HepG2 (cell line): ENCODE data around the gene LMF2. TPM values are rescaled to one million over a fixed set of nuclear protein-coding genes. Genes with fewer than 3 reads are reported as not detected.

Source experiments
- CBFB ChIP-seq: sonication (generic); formaldehyde crosslinking; IDR thresholded peaks from 2 replicates; pipeline ENCODE4 v1.4.0; 2020; ENCODE audit warnings: missing genetic modification reagents
- DR1 ChIP-seq: sonication (generic); formaldehyde crosslinking; IDR thresholded peaks from 2 replicates; pipeline ENCODE4 v1.8.0; 2021; ENCODE audit warnings: mild to moderate bottlenecking, missing genetic modification reagents, inconsistent platforms
- GATA4 ChIP-seq: sonication (generic); IDR thresholded peaks from 2 replicates; pipeline ENCODE4 v1.6.1; 2016; ENCODE audit warnings: antibody characterized with exemption, low read depth, borderline replicate concordance
- MAZ ChIP-seq, 2 experiments: sonication (generic) in 1 of 2; formaldehyde crosslinking in 1 of 2; IDR thresholded peaks; 2 replicates each; pipeline versions ENCODE4 v1.5.0 to v1.6.1; 2012 to 2020; ENCODE audit warnings: low read depth in 2 of 2, mild to moderate bottlenecking in 2 of 2, borderline replicate concordance in 1 of 2, improper control_type of control experiment in 1 of 2, low read length in 1 of 2, missing genetic modification reagents in 1 of 2, moderate library complexity in 1 of 2
- RBM39 ChIP-seq: fragments of 200-400 bp; formaldehyde crosslinking; IDR thresholded peaks from one replicate; pipeline ENCODE4 v1.6.1; 2018; ENCODE audit warnings: antibody characterized with exemption, mild to moderate bottlenecking, low read depth, low read length; ENCODE audit not compliant: poor library complexity, severe bottlenecking
- TAF1 ChIP-seq: sonication (generic); formaldehyde crosslinking; IDR thresholded peaks from 2 replicates; pipeline ENCODE4 v1.4.0; 2020; ENCODE audit warnings: missing genetic modification reagents
- TMF1 ChIP-seq: sonication (generic); formaldehyde crosslinking; IDR thresholded peaks from 2 replicates; pipeline ENCODE4 v1.8.1; 2022; ENCODE audit warnings: low read depth, missing genetic modification reagents
- ZBTB40 ChIP-seq, 2 experiments: fragments of 450-650 bp in 1 of 2; sonication (generic) in 1 of 2; formaldehyde crosslinking in 1 of 2; IDR thresholded peaks; 2 replicates each; pipeline versions ENCODE4 v1.6.1 to v1.8.0; 2016 to 2022; ENCODE audit warnings: antibody characterized with exemption in 1 of 2, mild to moderate bottlenecking in 1 of 2, missing genetic modification reagents in 1 of 2
- ZNF281 ChIP-seq: sonication (generic); formaldehyde crosslinking; IDR thresholded peaks from 2 replicates; pipeline ENCODE4 v1.4.0; 2020; ENCODE audit warnings: missing genetic modification reagents, borderline replicate concordance
- ZSCAN25 ChIP-seq: sonication (generic); formaldehyde crosslinking; IDR thresholded peaks from 2 replicates; pipeline ENCODE4 v1.8.0; 2022; ENCODE audit warnings: mild to moderate bottlenecking, missing genetic modification reagents
- polyA plus RNA-seq, 8 experiments: library from polyadenylated mRNA; depleted of rRNA in 3 of 8; stranded (reverse) in 7 of 8; unstranded in 1 of 8; fragments of >200 nt; fragmentation: Illumina TruSeq in 4 of 8; extraction: Trizol in 4 of 8; gene quantifications; 2 replicates each; pipeline versions ENCODE4 v1.2.1 to v1.2.3, GENCODE V29; 2011 to 2016; ENCODE audit warnings: low read depth in 4 of 8, missing spikeins in 1 of 8, mixed read lengths in 1 of 8; ENCODE audit not compliant: insufficient read depth in 1 of 8
- total RNA-seq, 5 experiments: library from RNA; depleted of rRNA; stranded (reverse); fragments of >200 nt; fragmentation: Illumina TruSeq; extraction: Trizol; gene quantifications; 2 replicates each; pipeline ENCODE4 v1.2.3, GENCODE V29; 2016; ENCODE audit warnings: low read depth in 1 of 5
- TF ChIP-seq, protein P1 (sequence below): sonication (generic); formaldehyde crosslinking; IDR thresholded peaks from 2 replicates; pipeline ENCODE4 v1.4.0; 2020; ENCODE audit warnings: low read depth, mild to moderate bottlenecking, missing genetic modification reagents
- TF ChIP-seq, protein P2 (sequence below): fragments of 450-650 bp; IDR thresholded peaks from 2 replicates; pipeline ENCODE4 v1.6.1; 2016

LMF2 gene
- total and polyA plus RNA-seq, 2 of the 13 experiments (the other 11 are each of a cell fraction or from before 2014, with no cell fraction given): 23.3 to 30.6 TPM

DNA sequence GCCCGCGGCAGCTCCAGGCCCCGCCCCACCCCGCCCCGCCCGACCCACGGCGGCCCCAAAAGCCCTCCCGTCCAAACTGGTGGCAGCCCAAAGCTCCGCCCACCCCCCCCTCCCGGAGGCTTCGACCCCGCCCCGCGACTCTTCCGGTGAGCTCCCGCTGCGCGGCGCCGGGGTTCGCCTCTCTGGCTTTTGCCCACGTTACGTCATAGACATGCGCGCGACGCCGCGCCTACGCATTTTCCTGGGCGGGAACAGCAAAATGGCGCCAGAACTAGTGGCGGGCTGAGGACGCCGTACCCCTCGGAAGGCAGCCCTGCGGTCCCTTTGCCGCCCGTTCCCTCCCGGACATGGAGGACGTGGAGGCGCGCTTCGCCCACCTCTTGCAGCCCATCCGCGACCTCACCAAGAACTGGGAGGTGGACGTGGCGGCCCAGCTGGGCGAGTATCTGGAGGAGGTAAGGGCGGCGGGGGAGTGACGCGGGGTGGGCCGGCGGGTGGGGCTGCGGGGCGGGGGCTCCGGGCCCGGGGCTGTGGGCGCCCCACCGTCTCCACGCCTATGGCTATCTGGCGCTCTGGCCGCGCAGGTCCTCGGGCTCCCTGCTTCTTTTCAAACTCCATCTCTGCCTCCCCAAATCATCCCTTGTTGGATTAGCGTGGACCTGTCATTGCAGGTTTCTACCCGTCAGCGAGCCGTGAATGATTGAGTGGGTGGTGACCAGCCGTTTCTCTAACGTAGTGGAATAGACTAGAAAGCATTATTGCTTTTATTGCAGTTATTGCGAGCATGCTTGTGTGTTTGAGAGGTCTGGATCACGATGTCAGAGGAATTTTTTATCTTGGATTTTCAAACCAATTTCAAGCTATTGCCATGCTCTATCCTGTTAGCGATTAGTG is 736 bp upstream of the LMF2 start, which contains the start of gene NCAPH2 (continued):
- TF ChIP-seq CBFB (CRISPR knock-in tag): peak; percentile 49
- TF ChIP-seq ZNF281: peak; percentile 23; the same call in 1 of the 2 replicates
- TF ChIP-seq MAZ (IDR thresholded peaks at IDR 0.05; ENCODE audit: borderline replicate concordance, low read depth, low read length): peak; percentile 77; the same call in 1 of the 2 replicates
- TF ChIP-seq MAZ (CRISPR knock-in tag; IDR thresholded peaks at IDR 0.05; ENCODE audit: low read depth): peak; percentile 51
- TF ChIP-seq, protein P1, sequence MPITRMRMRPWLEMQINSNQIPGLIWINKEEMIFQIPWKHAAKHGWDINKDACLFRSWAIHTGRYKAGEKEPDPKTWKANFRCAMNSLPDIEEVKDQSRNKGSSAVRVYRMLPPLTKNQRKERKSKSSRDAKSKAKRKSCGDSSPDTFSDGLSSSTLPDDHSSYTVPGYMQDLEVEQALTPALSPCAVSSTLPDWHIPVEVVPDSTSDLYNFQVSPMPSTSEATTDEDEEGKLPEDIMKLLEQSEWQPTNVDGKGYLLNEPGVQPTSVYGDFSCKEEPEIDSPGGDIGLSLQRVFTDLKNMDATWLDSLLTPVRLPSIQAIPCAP (CRISPR knock-in tag): no peak
- TF ChIP-seq RBM39: no peak
- peak; percentile 84 for TF ChIP-seq TMF1 (CRISPR knock-in tag)
- TF ChIP-seq, protein P2, sequence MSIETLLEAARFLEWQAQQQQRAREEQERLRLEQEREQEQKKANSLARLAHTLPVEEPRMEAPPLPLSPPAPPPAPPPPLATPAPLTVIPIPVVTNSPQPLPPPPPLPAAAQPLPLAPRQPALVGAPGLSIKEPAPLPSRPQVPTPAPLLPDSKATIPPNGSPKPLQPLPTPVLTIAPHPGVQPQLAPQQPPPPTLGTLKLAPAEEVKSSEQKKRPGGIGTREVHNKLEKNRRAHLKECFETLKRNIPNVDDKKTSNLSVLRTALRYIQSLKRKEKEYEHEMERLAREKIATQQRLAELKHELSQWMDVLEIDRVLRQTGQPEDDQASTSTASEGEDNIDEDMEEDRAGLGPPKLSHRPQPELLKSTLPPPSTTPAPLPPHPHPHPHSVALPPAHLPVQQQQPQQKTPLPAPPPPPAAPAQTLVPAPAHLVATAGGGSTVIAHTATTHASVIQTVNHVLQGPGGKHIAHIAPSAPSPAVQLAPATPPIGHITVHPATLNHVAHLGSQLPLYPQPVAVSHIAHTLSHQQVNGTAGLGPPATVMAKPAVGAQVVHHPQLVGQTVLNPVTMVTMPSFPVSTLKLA: peak; percentile 23; the same call in 1 of the 2 replicates
- no peak for TF ChIP-seq ZBTB40 (IDR thresholded peaks at IDR 0.05)
- peak; percentile 19; the same call in 1 of the 2 replicates for TF ChIP-seq ZBTB40 (CRISPR knock-in tag; IDR thresholded peaks at IDR 0.05)
- TF ChIP-seq DR1 (CRISPR knock-in tag): peak; percentile 74
- TF ChIP-seq GATA4: no peak
- no peak for TF ChIP-seq ZSCAN25
- TF ChIP-seq TAF1 (CRISPR knock-in tag): peak; percentile 88
